K562 (cell line): ENCODE measurements around the gene SSH3. TPM values are rescaled to one million over a fixed set of nuclear protein-coding genes. Genes with fewer than 3 reads are reported as not detected.

Experiments used
- BRCA1 ChIP-seq, 2 experiments: fragments of 450-650 bp in 1 of 2; sonication (generic) in 1 of 2; formaldehyde crosslinking in 1 of 2; IDR thresholded peaks; 2 replicates each; pipeline versions ENCODE4 v1.5.0 to v1.6.1; 2017 to 2020; ENCODE audit warnings: mild to moderate bottlenecking in 1 of 2, missing genetic modification reagents in 1 of 2
- CBFA2T2 ChIP-seq: fragments of 450-650 bp; conservative IDR thresholded peaks from 2 replicates; pipeline ENCODE4 v1.6.1; 2017; ENCODE audit warnings: mild to moderate bottlenecking
- RFX1 ChIP-seq: fragments of 450-650 bp; IDR thresholded peaks from 2 replicates; pipeline ENCODE4 v1.6.1; 2016; ENCODE audit warnings: mild to moderate bottlenecking, moderate library complexity
- SMARCE1 ChIP-seq: fragments of 450-650 bp; IDR thresholded peaks from 2 replicates; pipeline ENCODE4 v1.7.1; 2016; ENCODE audit warnings: mild to moderate bottlenecking
- VEZF1 ChIP-seq: fragments of 200-800 bp; sonication (Bioruptor generic); IDR thresholded peaks from 2 replicates; pipeline ENCODE4 v1.6.1; 2017; ENCODE audit warnings: missing genetic modification characterization, missing compliant biosample characterization
- ZBTB9 ChIP-seq: fragments of 450-650 bp; formaldehyde crosslinking; IDR thresholded peaks from 2 replicates; pipeline ENCODE4 v1.4.0; 2020; ENCODE audit warnings: mild to moderate bottlenecking, moderate library complexity
- polyA plus RNA-seq, 8 experiments: library from polyadenylated mRNA; depleted of rRNA in 4 of 8; stranded (reverse) in 5 of 8; unstranded in 3 of 8; fragments of >200 nt; fragmentation: Nextera tagmentation in 2 of 8; fragmentation: Illumina TruSeq in 1 of 8; extraction: Ambion mirVana in 2 of 8; extraction: Trizol in 1 of 8; gene quantifications; 2 replicates each; pipeline versions ENCODE4 v1.2.1 to v1.2.3, GENCODE V29; 2011 to 2014; ENCODE audit warnings: inconsistent platforms in 1 of 8, missing spikeins in 1 of 8
- total RNA-seq, 7 experiments: library from RNA; depleted of rRNA in 6 of 7; stranded (reverse); fragments of >200 nt in 6 of 7; fragmentation: Illumina TruSeq in 2 of 7; extraction: Trizol in 2 of 7; gene quantifications; 2 replicates each; pipeline versions ENCODE4 v1.2.1 to v1.2.3, GENCODE V29; 2011 to 2021; ENCODE audit warnings: low replicate concordance in 1 of 7
- TF ChIP-seq, protein P1 (sequence below): fragments of 450-650 bp; IDR thresholded peaks from 2 replicates; pipeline ENCODE4 v1.7.1; 2018; ENCODE audit warnings: mild to moderate bottlenecking, low read depth; ENCODE audit not compliant: partially characterized antibody
- TF ChIP-seq, protein P2 (sequence below): fragments of 450-650 bp; formaldehyde crosslinking; IDR thresholded peaks from 2 replicates; pipeline ENCODE4 v1.4.0; 2020; ENCODE audit warnings: mild to moderate bottlenecking, moderate library complexity

Gene SSH3
- total and polyA plus RNA-seq, 9 of the 15 experiments (the other 6 are each of a cell fraction or from before 2014, with no cell fraction given) = 0.07 to 1.0 (median 0.24) TPM; not detected in 3

DNA sequence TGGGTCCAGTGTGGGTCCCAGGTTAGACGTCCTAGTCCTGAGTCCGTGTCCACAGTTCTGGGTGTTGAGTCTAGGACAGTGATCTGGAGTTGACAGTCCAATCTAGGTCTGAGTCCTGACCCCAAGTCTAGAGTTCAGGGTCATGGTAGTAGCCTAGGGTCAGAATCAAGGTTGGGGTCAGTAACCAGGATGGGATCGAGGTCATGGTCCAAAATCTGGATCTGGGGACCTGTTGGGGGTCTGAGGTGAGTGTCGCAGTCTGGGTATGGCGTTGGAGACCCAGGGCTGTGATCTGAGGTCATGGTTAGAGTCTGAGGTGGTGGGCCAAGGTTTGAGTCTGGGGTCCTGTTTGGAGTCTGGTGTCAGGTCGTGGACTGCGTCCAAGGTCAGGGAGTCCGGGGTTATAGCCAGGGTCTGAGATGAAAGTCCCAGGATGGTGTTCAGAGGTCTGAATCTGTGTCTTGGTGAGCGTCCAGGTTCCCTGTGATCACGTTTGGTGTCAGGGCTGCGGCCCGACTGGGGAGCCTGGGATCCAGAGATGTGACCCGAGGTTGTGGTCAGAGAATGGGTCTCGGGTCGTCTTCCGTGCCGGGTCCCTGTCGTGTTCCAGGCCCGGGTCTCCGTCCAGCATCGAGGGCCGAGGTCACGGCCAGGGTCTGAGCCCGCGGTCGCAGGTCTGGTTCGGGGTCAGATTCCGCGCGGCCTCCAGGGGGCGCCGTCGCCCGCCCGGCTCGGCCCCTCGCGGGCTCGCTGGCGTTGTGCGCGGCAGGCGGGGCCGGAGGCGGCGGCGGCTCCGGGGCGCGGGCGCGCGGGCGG lies 37.5 kb upstream of the SSH3 start (continued):
- TF ChIP-seq, protein P1, sequence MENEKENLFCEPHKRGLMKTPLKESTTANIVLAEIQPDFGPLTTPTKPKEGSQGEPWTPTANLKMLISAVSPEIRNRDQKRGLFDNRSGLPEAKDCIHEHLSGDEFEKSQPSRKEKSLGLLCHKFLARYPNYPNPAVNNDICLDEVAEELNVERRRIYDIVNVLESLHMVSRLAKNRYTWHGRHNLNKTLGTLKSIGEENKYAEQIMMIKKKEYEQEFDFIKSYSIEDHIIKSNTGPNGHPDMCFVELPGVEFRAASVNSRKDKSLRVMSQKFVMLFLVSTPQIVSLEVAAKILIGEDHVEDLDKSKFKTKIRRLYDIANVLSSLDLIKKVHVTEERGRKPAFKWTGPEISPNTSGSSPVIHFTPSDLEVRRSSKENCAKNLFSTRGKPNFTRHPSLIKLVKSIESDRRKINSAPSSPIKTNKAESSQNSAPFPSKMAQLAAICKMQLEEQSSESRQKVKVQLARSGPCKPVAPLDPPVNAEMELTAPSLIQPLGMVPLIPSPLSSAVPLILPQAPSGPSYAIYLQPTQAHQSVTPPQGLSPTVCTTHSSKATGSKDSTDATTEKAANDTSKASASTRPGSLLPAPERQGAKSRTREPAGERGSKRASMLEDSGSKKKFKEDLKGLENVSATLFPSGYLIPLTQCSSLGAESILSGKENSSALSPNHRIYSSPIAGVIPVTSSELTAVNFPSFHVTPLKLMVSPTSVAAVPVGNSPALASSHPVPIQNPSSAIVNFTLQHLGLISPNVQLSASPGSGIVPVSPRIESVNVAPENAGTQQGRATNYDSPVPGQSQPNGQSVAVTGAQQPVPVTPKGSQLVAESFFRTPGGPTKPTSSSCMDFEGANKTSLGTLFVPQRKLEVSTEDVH = no peak
- no peak for TF ChIP-seq BRCA1 (IDR thresholded peaks at IDR 0.05)
- no peak for TF ChIP-seq BRCA1 (CRISPR knock-in tag; IDR thresholded peaks at IDR 0.05)
- no peak for TF ChIP-seq CBFA2T2
- TF ChIP-seq RFX1 = no peak
- TF ChIP-seq SMARCE1 = no peak
- peak; percentile 82 for TF ChIP-seq VEZF1 (CRISPR knock-in tag)
- peak; percentile 51; the same call in 1 of the 2 replicates for TF ChIP-seq ZBTB9 (CRISPR knock-in tag)
- TF ChIP-seq, protein P2, sequence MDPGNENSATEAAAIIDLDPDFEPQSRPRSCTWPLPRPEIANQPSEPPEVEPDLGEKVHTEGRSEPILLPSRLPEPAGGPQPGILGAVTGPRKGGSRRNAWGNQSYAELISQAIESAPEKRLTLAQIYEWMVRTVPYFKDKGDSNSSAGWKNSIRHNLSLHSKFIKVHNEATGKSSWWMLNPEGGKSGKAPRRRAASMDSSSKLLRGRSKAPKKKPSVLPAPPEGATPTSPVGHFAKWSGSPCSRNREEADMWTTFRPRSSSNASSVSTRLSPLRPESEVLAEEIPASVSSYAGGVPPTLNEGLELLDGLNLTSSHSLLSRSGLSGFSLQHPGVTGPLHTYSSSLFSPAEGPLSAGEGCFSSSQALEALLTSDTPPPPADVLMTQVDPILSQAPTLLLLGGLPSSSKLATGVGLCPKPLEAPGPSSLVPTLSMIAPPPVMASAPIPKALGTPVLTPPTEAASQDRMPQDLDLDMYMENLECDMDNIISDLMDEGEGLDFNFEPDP (CRISPR knock-in tag) = no peak
